GM06990 (cell line): ENCODE measurements around the gene BIRC6.

Experiments
- DNase-seq: peaks from one replicate; pipeline ENCODE4 v3.0.0-alpha.2; 2011; ENCODE audit not compliant: insufficient read length; ENCODE audit errors: extremely low read depth
- H3K27me3 ChIP-seq: replicated peaks from 2 replicates; pipeline ENCODE4 v1.6.0; 2011; ENCODE audit warnings: low read length; ENCODE audit not compliant: control insufficient read depth, insufficient read depth
- H3K36me3 ChIP-seq: 2 replicates; pipeline ENCODE4 v1.5.1; 2011; ENCODE audit warnings: low read length; ENCODE audit not compliant: control insufficient read depth, insufficient read depth
- H3K4me3 ChIP-seq: replicated peaks from 2 replicates; pipeline ENCODE4 v1.5.1; 2011; ENCODE audit warnings: low read depth, mild to moderate bottlenecking, control low read depth, low read length
- CTCF ChIP-seq: IDR thresholded peaks from 2 replicates; pipeline ENCODE4 v1.5.1; 2011; ENCODE audit warnings: low read length, control low read depth, mild to moderate bottlenecking, inconsistent platforms; ENCODE audit not compliant: insufficient read depth, poor library complexity, severe bottlenecking

The BIRC6 gene

GRCh38 chr2:32463110-32463509, 106.3 kb downstream of the BIRC6 start:
- Histone ChIP-seq H3K36me3 (peaks cover 10% of the 10 kb centered on the region), H3K4me3 (no peak overlapping the region), H3K27me3 (no peaks in the 10 kb centered on the region)
- TF ChIP-seq CTCF, result no peak
- DNase-seq, result no peak

- peaks cover 13% of the 10 kb centered on the region for H3K36me3 ChIP-seq
- no peaks in the 10 kb centered on the region for H3K27me3 ChIP-seq
- DNase-seq, result no peak
- no peak for TF ChIP-seq CTCF
- H3K4me3 ChIP-seq, result no peak overlapping the region
Observed at GRCh38 chr2:32464431-32464830, 107.6 kb downstream of the BIRC6 start.

GRCh38 chr2:32472605-32473004, 115.8 kb downstream of the BIRC6 start:
- DNase-seq, result no peak
- Histone ChIP-seq H3K27me3 (no peaks in the 10 kb centered on the region), H3K36me3 (peaks cover 6% of the 10 kb centered on the region), H3K4me3 (no peak overlapping the region)
- TF ChIP-seq CTCF, result no peak

GRCh38 chr2:32474381-32474780, 117.6 kb downstream of the BIRC6 start:
- TF ChIP-seq CTCF, result no peak
- DNase-seq, result no peak
- Histone ChIP-seq H3K27me3 (no peaks in the 10 kb centered on the region), H3K4me3 (no peak overlapping the region), H3K36me3 (peaks cover 2% of the 10 kb centered on the region)

GRCh38 chr2:32478889-32479620, 122.2 kb downstream of the BIRC6 start:
- H3K27me3 ChIP-seq, result no peaks in the 10 kb centered on the region
- H3K4me3 ChIP-seq, result no peak overlapping the region
- TF ChIP-seq CTCF, result no peak
- H3K36me3 ChIP-seq, result peaks cover 2% of the 10 kb centered on the region
- DNase-seq, result no peak

- Histone ChIP-seq H3K36me3 (peaks cover 2% of the 10 kb centered on the region), H3K27me3 (no peaks in the 10 kb centered on the region), H3K4me3 (no peak overlapping the region)
- no peak for DNase-seq
- no peak for TF ChIP-seq CTCF
Observed at GRCh38 chr2:32479993-32480392, 123.2 kb downstream of the BIRC6 start.
